Stimulated activated CD4-positive, alpha-beta T cell treated with anti-CD3 and anti-CD28 coated beads, Interleukin-12 subunit alpha, Interleukin-12 subunit beta, amount 100 ng/mL, for 4 hours (primary cell): ENCODE data around the gene CIAO2B.

Experiments used
- DNase-seq: peaks from one replicate; pipeline ENCODE4 v3.0.0-alpha.2; 2020

Gene CIAO2B

DNA sequence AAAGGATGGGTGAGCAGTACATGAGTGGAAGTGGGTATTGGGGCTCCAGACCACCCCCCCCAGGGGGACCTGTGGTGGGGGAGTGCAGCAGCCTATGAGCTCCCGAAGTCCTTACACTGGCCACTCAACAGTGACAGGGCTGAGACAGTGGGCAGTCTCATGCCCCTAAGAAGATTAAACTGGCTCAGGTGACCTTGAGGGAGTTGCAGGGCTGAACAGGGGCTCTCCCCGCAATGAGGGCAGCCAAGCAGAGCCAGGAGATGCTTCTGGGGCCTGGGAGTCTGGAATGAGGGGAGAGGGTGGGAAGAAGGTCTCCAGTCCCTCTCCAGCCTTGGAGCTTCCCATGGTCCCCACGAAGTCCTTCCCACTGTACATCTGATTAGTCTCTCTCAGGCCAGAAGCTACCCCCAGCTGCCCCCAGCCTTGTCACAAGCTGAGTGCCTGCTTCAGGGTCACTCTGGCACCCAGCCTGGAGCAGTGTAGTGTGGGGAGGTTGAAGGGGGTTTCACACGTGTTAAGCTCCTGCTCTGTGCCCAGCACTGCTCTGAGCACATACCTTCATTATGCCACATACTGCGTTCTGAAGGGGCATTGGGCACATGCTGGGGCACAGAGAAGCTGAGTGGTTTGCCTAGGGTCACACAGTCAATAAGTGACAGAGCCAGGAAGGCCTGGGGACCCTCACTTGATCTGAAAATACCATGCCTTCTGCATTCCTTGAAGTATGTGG, 14.5 kb downstream of the CIAO2B start:
- no peak for DNase-seq

DNA sequence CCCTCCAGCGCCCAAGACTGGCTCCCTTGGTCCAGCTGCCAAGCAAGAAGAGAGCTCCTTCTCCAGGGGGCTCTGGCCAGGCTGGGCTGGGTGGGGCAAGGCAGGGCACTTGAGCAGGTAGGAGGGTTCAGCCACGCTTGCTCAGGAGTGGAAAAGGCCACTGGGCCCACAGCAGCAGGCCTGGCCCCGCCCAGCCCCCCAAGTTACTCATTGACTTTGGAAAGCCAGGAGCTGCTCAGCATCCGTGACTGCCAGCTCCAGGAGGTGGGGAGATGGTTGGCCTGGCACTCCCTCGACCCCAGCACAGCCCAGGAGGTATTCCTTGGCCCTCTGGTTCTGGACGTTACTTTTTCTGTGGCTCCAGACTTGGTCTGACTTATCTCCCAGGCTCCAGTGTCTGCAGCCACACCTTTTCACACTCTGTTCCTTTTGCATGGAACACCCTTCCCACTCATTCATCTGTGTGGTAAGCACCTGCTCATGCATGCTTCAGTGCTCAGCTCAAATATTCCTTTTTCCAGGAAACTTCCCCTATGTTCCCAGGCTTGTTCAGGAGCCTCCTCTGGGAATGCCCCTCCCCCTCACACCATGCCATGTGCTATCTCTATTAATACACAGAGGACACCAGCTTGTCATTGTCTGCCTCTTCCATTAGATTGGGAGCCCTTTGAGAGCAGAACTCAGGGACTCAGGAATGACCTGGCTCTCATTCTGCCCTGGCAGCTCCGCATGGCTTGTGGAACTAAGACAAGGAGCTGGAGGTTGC, 15.2 kb downstream of the CIAO2B start, which contains the start of gene CDH16:
TSS of gene CDH16 (minus strand) at position 83 of the 766 bp plus-strand sequence. CDS start 820 bp downstream, outside the sequence.
- no peak for DNase-seq

DNA sequence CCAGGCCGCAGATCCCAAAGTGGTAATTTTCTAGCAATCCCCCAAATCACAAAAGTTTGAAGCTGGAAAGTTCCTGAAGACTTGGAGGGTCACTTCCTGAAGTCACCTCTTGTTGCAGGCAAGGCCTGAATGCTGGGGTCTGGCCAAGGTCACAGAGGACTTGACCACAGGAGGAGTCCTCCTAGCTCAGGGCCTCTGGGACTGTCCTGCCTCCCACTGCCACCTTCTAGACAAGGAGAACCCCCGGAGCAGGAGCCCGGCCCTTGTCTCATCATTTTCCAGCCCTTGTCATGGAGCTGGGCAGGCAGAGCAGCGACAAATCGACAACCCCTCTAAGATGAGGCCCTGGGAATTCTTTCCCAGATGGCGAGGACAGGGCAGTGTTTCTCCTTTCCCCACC, 15.8 kb downstream of the CIAO2B start:
- DNase-seq = no peak

DNA sequence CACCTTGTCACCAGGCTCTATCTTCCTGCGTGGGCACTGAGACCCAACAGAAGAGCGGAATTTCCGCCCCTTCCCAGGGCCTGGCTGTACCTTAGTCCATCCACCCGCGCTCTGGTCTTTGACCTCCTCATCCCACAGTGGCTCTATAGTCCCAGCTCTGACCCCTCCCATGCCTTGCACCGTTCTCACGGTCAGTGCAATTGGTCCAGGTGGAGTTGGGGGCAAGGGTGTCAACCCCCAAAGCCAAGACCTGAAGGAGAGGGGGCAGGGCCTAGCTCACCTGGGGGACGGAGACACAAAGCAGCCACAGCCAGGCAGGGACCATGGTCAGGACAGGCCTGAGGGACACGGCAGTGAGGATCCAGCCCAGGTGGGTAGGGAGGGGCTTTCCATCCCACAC, 16.5 kb downstream of the CIAO2B start:
- DNase-seq = no peak

- no peak for DNase-seq
Measured at GRCh38 chr16:66916518-66916917, 17.7 kb downstream of the CIAO2B start.

GRCh38 chr16:66915041-66915440, 19.2 kb downstream of the CIAO2B start:
- DNase-seq = no peak

DNA sequence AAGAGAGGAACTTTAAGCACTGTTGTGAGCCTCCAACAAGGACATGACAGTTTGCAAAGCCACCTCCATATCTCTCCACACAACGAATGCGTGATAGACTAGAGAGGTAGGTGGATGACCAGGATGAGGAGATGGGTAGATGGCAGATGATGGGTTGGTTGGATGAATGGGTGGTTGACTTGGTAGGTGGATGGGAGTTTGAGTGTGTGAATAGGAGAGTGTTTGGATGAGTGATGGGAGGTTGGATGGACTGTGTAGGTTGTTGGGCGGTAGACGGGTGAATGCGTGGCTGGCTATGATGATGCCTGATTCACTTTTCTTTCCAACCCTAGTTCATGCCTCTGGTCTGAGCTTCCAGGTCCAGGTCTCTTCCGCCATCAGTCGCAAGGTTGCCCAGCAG, 19.7 kb downstream of the CIAO2B start:
- DNase-seq = no peak

- no peak for DNase-seq
Measured at GRCh38 chr16:66913711-66914110, 20.5 kb downstream of the CIAO2B start.

- DNase-seq = no peak
Measured at GRCh38 chr16:66913081-66913480, 21.1 kb downstream of the CIAO2B start.

- DNase-seq = no peak
Measured at GRCh38 chr16:66911801-66912200, 22.4 kb downstream of the CIAO2B start.

GRCh38 chr16:66911112-66911511, 23.1 kb downstream of the CIAO2B start:
- DNase-seq = no peak

GRCh38 chr16:66910175-66910940, 23.8 kb downstream of the CIAO2B start:
- DNase-seq = no peak

DNA sequence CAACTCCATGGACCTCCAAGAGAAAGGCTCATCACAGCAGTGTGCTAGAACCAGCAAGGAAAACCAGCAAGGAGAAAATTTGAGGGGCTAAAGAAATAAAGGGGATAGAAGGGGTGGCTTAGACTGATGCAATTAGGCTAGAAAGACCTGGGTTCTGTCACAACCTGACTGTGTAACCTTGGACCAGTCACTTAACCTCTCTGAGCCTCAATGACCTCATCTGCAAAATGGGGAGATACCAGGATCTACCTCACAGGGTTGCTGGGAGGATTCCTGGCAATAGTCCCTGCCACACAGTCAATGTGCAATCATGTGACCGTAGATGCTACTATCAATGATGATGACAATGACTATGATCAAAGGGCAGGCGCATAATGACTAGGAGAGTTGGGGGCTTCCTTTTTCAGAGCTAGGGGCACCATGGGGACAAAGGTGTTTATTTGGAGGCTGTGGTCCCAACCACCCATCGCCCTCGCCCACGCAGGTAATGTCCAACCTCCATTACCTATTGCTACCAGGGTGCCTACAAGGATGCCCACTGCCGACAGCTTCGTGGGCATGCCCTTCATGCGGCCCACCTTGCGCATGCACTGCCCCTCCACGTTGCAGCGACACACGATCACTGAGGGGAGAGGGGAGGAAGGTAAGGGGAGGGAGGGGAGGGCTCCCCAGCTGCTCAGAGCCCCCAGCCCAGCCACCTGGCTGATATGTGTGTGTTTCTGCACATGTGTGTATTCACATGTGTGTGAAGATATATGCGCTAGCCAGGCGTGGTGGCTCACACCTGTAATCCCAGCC, 25.2 kb downstream of the CIAO2B start:
- no peak for DNase-seq

- DNase-seq = no peak
Measured at GRCh38 chr16:66908116-66908515, 26.1 kb downstream of the CIAO2B start.

DNA sequence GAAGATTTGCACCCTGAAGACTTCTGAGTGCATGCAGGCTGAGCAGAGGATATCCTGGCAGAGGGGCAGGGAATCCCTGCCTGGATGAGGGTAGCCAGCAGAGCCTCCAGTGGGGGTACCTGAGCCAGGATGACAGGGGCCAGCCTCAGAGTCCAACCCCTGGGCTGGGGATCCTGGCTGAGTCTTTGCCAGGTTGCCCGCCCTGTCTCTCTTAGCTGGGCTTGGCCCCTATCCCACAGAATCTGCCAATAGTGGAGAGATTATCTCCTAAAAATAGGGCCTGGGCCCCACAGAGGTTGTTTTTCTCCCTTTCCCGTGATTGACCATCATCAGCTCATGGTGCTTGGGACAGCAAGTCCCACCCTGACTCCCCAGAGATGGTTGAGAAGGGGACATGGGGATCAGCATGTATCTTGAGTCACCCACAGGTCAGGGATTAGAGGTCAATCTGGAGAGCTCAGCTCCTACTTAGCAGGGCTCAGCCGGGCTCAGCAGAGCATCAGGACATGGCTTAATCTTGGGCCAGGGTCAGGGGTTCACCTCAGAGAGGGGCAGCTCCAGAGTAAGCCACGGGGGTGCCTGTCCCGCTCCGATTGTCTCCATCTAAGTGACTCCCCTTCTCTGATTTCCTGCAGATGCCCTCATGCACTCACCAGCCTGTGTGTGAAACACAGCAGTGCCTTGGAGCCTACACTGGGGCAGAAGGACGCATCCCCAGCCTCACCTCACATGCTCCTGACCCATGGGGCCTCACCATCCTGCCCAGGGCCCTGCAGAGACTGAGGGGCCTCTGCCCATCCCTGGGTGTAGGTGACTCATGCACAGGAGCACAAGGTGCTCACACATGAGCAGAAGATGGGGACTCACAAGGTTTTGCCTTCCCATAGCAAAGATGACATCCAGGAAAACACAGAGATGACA, 27.0 kb downstream of the CIAO2B start:
- DNase-seq = no peak

GRCh38 chr16:66905633-66906539, 28.3 kb downstream of the CIAO2B start:
- peak; percentile 31 for DNase-seq

DNA sequence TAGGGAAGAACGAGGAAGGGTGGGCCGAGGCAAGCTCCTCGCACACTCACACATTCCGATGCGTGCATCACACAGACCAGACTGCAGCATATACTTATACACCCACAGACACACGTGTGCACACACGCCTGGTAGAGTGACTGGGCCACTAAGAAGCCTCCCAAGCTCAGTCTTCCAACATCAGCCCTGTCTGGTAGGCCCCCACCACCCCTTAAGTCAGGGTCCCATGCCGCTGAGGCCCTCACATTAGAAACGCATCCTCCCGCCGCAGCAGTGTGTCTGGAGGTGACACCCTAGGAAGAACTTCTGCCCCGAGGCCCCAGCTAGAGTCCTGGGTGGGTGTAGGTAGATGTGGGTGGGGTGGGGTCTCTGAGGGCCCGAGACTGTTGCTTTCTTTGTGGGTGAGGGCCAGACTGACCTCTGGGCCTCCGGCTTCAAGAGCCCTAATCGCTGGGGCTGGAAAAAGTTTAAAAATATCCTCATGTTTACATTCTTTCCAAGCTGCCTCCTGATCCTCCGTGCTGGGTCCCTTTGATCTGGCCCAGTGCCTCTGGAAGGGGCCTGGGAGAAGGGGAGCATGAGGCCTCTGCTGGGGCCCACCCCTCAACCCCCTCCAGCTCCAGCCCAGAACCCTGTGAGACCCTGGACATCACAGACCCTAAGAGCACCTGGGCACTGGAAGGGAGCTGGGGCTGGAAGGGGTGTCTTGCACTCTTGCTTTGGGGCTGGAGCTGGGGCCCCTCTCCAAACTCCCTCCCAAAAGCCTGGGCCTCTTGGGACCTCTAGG, 29.2 kb downstream of the CIAO2B start:
- DNase-seq = no peak

GRCh38 chr16:66904428-66904845, 29.8 kb downstream of the CIAO2B start:
- no peak for DNase-seq
